ENCODE measurements around the gene ZSCAN10.

DNA sequence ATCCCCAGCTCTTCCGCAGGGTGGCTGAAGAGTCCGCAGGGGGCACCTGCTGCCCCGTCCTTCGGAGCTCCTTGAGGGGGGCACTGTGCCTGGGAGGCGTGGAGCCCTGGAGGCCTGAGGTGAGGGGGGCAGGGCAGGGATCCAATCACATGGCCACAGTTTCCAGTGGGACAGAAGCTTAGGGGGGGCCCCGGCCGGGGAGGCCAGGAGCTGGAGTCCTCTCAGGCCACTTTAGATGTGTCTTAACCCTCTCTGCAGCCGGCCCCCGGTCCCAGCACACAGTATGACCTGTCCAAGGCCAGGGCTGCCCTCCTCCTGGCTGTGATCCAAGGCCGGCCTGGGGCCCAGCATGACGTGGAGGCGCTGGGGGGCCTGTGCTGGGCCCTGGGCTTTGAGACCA, 46.6 kb upstream of the ZSCAN10 start:
- TF ChIP-seq MAX (IDR thresholded peaks at IDR 0.05), result no peak
- no peak for TF ChIP-seq ATF3 (IDR thresholded peaks at IDR 0.05)
- TF ChIP-seq CTCF (IDR thresholded peaks at IDR 0.05 in 2 of 3, conservative IDR thresholded peaks at IDR 0.05 in 1 of 3; ENCODE audit: borderline replicate concordance in 1 of 3, insufficient read depth in 1 of 3, low read depth in 2 of 3, low read length in 2 of 3), result no peak

Data from HCT116 (cell line).